Gastrocnemius medialis (tissue), 4 donors: ENCODE measurements around the gene ZDHHC11.
"Not testable (repeated sequence)": the region's sequence is repeated elsewhere in the genome, so short reads cannot be mapped to it uniquely, and the experiment has no call there.

ENCODE experiments used
- POLR2A ChIP-seq, 2 donors: fragments of 450-650 bp; IDR thresholded peaks; one replicate each; pipeline ENCODE4 v1.6.1; 2017; ENCODE audit warnings: antibody characterized with exemption in 2 of 2, mild to moderate bottlenecking in 2 of 2, moderate library complexity in 2 of 2
- TF ChIP-seq, protein P1 (sequence below), 5 experiments: fragments of 450-650 bp in 3 of 5; fragments of 200-600 bp in 2 of 5; sonication (generic) in 2 of 5; IDR thresholded peaks in 4 of 5; conservative IDR thresholded peaks in 1 of 5; 1 replicate in 4 of 5; 2 replicates in 1 of 5; pipeline ENCODE4 v1.5.1; 2016 to 2019; ENCODE audit warnings: antibody characterized with exemption in 5 of 5, mild to moderate bottlenecking in 3 of 5, moderate library complexity in 3 of 5

GRCh38 chr5:828194-828593 is 22.6 kb downstream of the ZDHHC11 start:
- TF ChIP-seq POLR2A (IDR thresholded peaks at IDR 0.05): not testable (repeated sequence)
- TF ChIP-seq, protein P1, sequence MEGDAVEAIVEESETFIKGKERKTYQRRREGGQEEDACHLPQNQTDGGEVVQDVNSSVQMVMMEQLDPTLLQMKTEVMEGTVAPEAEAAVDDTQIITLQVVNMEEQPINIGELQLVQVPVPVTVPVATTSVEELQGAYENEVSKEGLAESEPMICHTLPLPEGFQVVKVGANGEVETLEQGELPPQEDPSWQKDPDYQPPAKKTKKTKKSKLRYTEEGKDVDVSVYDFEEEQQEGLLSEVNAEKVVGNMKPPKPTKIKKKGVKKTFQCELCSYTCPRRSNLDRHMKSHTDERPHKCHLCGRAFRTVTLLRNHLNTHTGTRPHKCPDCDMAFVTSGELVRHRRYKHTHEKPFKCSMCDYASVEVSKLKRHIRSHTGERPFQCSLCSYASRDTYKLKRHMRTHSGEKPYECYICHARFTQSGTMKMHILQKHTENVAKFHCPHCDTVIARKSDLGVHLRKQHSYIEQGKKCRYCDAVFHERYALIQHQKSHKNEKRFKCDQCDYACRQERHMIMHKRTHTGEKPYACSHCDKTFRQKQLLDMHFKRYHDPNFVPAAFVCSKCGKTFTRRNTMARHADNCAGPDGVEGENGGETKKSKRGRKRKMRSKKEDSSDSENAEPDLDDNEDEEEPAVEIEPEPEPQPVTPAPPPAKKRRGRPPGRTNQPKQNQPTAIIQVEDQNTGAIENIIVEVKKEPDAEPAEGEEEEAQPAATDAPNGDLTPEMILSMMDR (IDR thresholded peaks at IDR 0.05 in 4 of 5, conservative IDR thresholded peaks at IDR 0.05 in 1 of 5): not testable (repeated sequence)
